SU-DHL-6 (cell line): ENCODE data around the gene NSD1.

ENCODE experiments used
- CTCF ChIP-seq: fragments of 200-600 bp; sonication (generic); IDR thresholded peaks from one replicate; pipeline ENCODE4 v1.5.1; 2017; ENCODE audit warnings: antibody characterized with exemption, mild to moderate bottlenecking, low read length, moderate library complexity; ENCODE audit not compliant: insufficient read depth, poor library complexity, severe bottlenecking
- EZH2phosphoT487 ChIP-seq: fragments of 200-600 bp; sonication (generic), shearing (Covaris generic); conservative IDR thresholded peaks from 2 replicates; pipeline ENCODE4 v1.6.1; 2018; ENCODE audit warnings: mild to moderate bottlenecking, antibody characterized with exemption, low read length, moderate library complexity, mixed read lengths

GRCh38 chr5:177092178-177093081, 41.1 kb upstream of the NSD1 start:
- TF ChIP-seq CTCF (no peak), EZH2phosphoT487 (no peak)
